Midbrain (tissue), 1 donor: Measurements from ENCODE around the gene BMPER.

Experiments used
- DNase-seq: peaks from one replicate; lab custom pipeline; 2025; lab: John Stamatoyannopoulos, UW

The BMPER gene

GRCh38 chr7:33905389-33906032, at the start of gene BMPER:
Gene BMPER, plus strand, starts transcription at chr7:33905539. Its CDS starts 75 bp downstream, at chr7:33905614.
- no peak for DNase-seq

- no peak for DNase-seq
Measured at GRCh38 chr7:33861947-33862346, 43.4 kb upstream of the BMPER start.

- peak; percentile 41 for DNase-seq
Measured at GRCh38 chr7:33862946-33863814, 42.2 kb upstream of the BMPER start.

- DNase-seq = no peak
Measured at GRCh38 chr7:33868166-33868565, 37.2 kb upstream of the BMPER start.

GRCh38 chr7:33869176-33869575, 36.2 kb upstream of the BMPER start:
- DNase-seq = no peak

- DNase-seq = no peak
Measured at GRCh38 chr7:33870120-33870519, 35.2 kb upstream of the BMPER start.

- no peak for DNase-seq
Measured at GRCh38 chr7:33872870-33873269, 32.5 kb upstream of the BMPER start.

GRCh38 chr7:33873518-33873917, 31.8 kb upstream of the BMPER start:
- no peak for DNase-seq

- no peak for DNase-seq
Measured at GRCh38 chr7:33873981-33874750, 31.2 kb upstream of the BMPER start.

GRCh38 chr7:33874943-33875342, 30.4 kb upstream of the BMPER start:
- DNase-seq = no peak

- DNase-seq = no peak
Measured at GRCh38 chr7:33876596-33877274, 28.6 kb upstream of the BMPER start.

GRCh38 chr7:33880787-33881186, 24.6 kb upstream of the BMPER start:
- no peak for DNase-seq

- DNase-seq = no peak
Measured at GRCh38 chr7:33881316-33881715, 24.0 kb upstream of the BMPER start.

GRCh38 chr7:33882040-33882837, 23.1 kb upstream of the BMPER start:
- DNase-seq = no peak

GRCh38 chr7:33882950-33883670, 22.2 kb upstream of the BMPER start:
- DNase-seq = no peak

- DNase-seq = no peak
Measured at GRCh38 chr7:33883671-33883965, 21.7 kb upstream of the BMPER start.

- no peak for DNase-seq
Measured at GRCh38 chr7:33885290-33886148, 19.8 kb upstream of the BMPER start.

GRCh38 chr7:33886149-33886623, 19.2 kb upstream of the BMPER start:
- no peak for DNase-seq

GRCh38 chr7:33887266-33887975, 17.9 kb upstream of the BMPER start:
- no peak for DNase-seq
